ENCODE data around the gene STK17A.
"Not testable (repeated sequence)": the region's sequence is repeated elsewhere in the genome, so short reads cannot be mapped to it uniquely, and the experiment has no call there.

STK17A gene

GRCh38 chr7:43624156-43624555, 41.2 kb downstream of the STK17A start:
- Histone ChIP-seq H3K36me3 (ENCODE audit: insufficient read depth, low read length) (peaks cover 97% of the 10 kb centered on the region), H2AFZ (ENCODE audit: low read depth, low read length) (no peak overlapping the region), H3K79me2 (ENCODE audit: insufficient read depth, low read length) (peaks cover 95% of the 10 kb centered on the region), H3K27me3 (ENCODE audit: insufficient read depth, low read length, poor library complexity) (no peaks in the 10 kb centered on the region), H3K4me3 (ENCODE audit: low read depth in 1 of 2, low read length in 2 of 2) (no peak overlapping the region), H3K27ac (ENCODE audit: low read length) (no peak overlapping the region), H3K9ac (ENCODE audit: low read depth, low read length) (no peak overlapping the region), H3K4me1 (ENCODE audit: insufficient read depth, low read length) (no peaks in the 10 kb centered on the region), H4K20me1 (ENCODE audit: insufficient read depth, low read length) (peaks cover 52% of the 10 kb centered on the region), H3K9me3 (ENCODE audit: insufficient read depth, low read length, severe bottlenecking) (no peaks in the 10 kb centered on the region), H3K4me2 (ENCODE audit: insufficient read depth, low read length) (no peak overlapping the region)
- ATAC-seq (ENCODE audit: insufficient read depth, low read depth) (no peak), DNase-seq (no peak)
- TF ChIP-seq EZH2 (IDR thresholded peaks at IDR 0.05; ENCODE audit: borderline replicate concordance, low read depth, low read length, severe bottlenecking) (no peak), CTCF (IDR thresholded peaks at IDR 0.05; ENCODE audit: borderline replicate concordance, extremely low read depth, low read length, poor library complexity, severe bottlenecking) (no peak)

- no peak overlapping the region for H3K27ac ChIP-seq (ENCODE audit: low read length)
- H2AFZ ChIP-seq (ENCODE audit: low read depth, low read length): no peak overlapping the region
- H3K4me3 ChIP-seq (ENCODE audit: low read depth in 1 of 2, low read length in 2 of 2): no peak overlapping the region
- H3K4me2 ChIP-seq (ENCODE audit: insufficient read depth, low read length): no peak overlapping the region
- DNase-seq (no peak), ATAC-seq (ENCODE audit: insufficient read depth, low read depth) (peak; percentile 71)
- no peaks in the 10 kb centered on the region for H3K9me3 ChIP-seq (ENCODE audit: insufficient read depth, low read length, severe bottlenecking)
- H3K27me3 ChIP-seq (ENCODE audit: insufficient read depth, low read length, poor library complexity): no peaks in the 10 kb centered on the region
- H3K79me2 ChIP-seq (ENCODE audit: insufficient read depth, low read length): peaks cover 95% of the 10 kb centered on the region
- TF ChIP-seq CTCF (IDR thresholded peaks at IDR 0.05; ENCODE audit: borderline replicate concordance, extremely low read depth, low read length, poor library complexity, severe bottlenecking): no peak
- peaks cover 46% of the 10 kb centered on the region for H4K20me1 ChIP-seq (ENCODE audit: insufficient read depth, low read length)
- H3K4me1 ChIP-seq (ENCODE audit: insufficient read depth, low read length): no peaks in the 10 kb centered on the region
- peaks cover 97% of the 10 kb centered on the region for H3K36me3 ChIP-seq (ENCODE audit: insufficient read depth, low read length)
- H3K9ac ChIP-seq (ENCODE audit: low read depth, low read length): no peak overlapping the region
These were observed 42.5 kb downstream of the STK17A start for GRCh38 chr7:43625453-43625852.

- H3K79me2 ChIP-seq (ENCODE audit: insufficient read depth, low read length): peaks cover 96% of the 10 kb centered on the region
- no peaks in the 10 kb centered on the region for H3K4me1 ChIP-seq (ENCODE audit: insufficient read depth, low read length)
- DNase-seq (no peak), ATAC-seq (ENCODE audit: insufficient read depth, low read depth) (peak; percentile 26; the same call in 1 of the 3 replicates)
- no peak overlapping the region for H3K4me2 ChIP-seq (ENCODE audit: insufficient read depth, low read length)
- H3K9ac ChIP-seq (ENCODE audit: low read depth, low read length): no peak overlapping the region
- peaks cover 97% of the 10 kb centered on the region for H3K36me3 ChIP-seq (ENCODE audit: insufficient read depth, low read length)
- no peaks in the 10 kb centered on the region for H3K9me3 ChIP-seq (ENCODE audit: insufficient read depth, low read length, severe bottlenecking)
- no peak overlapping the region for H2AFZ ChIP-seq (ENCODE audit: low read depth, low read length)
- no peak overlapping the region for H3K27ac ChIP-seq (ENCODE audit: low read length)
- no peak overlapping the region for H3K4me3 ChIP-seq (ENCODE audit: low read depth in 1 of 2, low read length in 2 of 2)
- H4K20me1 ChIP-seq (ENCODE audit: insufficient read depth, low read length): peaks cover 43% of the 10 kb centered on the region
- no peak for TF ChIP-seq CTCF (IDR thresholded peaks at IDR 0.05; ENCODE audit: borderline replicate concordance, extremely low read depth, low read length, poor library complexity, severe bottlenecking)
- TF ChIP-seq EZH2 (IDR thresholded peaks at IDR 0.05; ENCODE audit: borderline replicate concordance, low read depth, low read length, severe bottlenecking): no peak
- H3K27me3 ChIP-seq (ENCODE audit: insufficient read depth, low read length, poor library complexity): no peaks in the 10 kb centered on the region
These were observed 43.1 kb downstream of the STK17A start for GRCh38 chr7:43625980-43626379.

- ATAC-seq (ENCODE audit: insufficient read depth, low read depth) (no peak), DNase-seq (no peak)
- no peaks in the 10 kb centered on the region for H3K9me3 ChIP-seq (ENCODE audit: insufficient read depth, low read length, severe bottlenecking)
- no peak overlapping the region for H2AFZ ChIP-seq (ENCODE audit: low read depth, low read length)
- no peak overlapping the region for H3K4me3 ChIP-seq (ENCODE audit: low read depth in 1 of 2, low read length in 2 of 2)
- no peaks in the 10 kb centered on the region for H3K4me1 ChIP-seq (ENCODE audit: insufficient read depth, low read length)
- no peak overlapping the region for H3K27ac ChIP-seq (ENCODE audit: low read length)
- H3K27me3 ChIP-seq (ENCODE audit: insufficient read depth, low read length, poor library complexity): no peaks in the 10 kb centered on the region
- TF ChIP-seq EZH2 (IDR thresholded peaks at IDR 0.05; ENCODE audit: borderline replicate concordance, low read depth, low read length, severe bottlenecking): no peak
- no peak for TF ChIP-seq CTCF (IDR thresholded peaks at IDR 0.05; ENCODE audit: borderline replicate concordance, extremely low read depth, low read length, poor library complexity, severe bottlenecking)
- H3K36me3 ChIP-seq (ENCODE audit: insufficient read depth, low read length): peaks cover 98% of the 10 kb centered on the region
- peaks cover 96% of the 10 kb centered on the region for H3K79me2 ChIP-seq (ENCODE audit: insufficient read depth, low read length)
- peaks cover 40% of the 10 kb centered on the region for H4K20me1 ChIP-seq (ENCODE audit: insufficient read depth, low read length)
- H3K4me2 ChIP-seq (ENCODE audit: insufficient read depth, low read length): no peak overlapping the region
- no peak overlapping the region for H3K9ac ChIP-seq (ENCODE audit: low read depth, low read length)
These were observed 43.8 kb downstream of the STK17A start for GRCh38 chr7:43626695-43627094.

- not testable (repeated sequence) for H3K4me2 ChIP-seq (ENCODE audit: insufficient read depth, low read length); H3K27ac ChIP-seq (ENCODE audit: low read length); H3K27me3 ChIP-seq (ENCODE audit: insufficient read depth, low read length, poor library complexity); H3K4me1 ChIP-seq (ENCODE audit: insufficient read depth, low read length); H3K9me3 ChIP-seq (ENCODE audit: insufficient read depth, low read length, severe bottlenecking); H3K4me3 ChIP-seq (ENCODE audit: low read depth in 1 of 2, low read length in 2 of 2); DNase-seq; ATAC-seq (ENCODE audit: insufficient read depth, low read depth); H2AFZ ChIP-seq (ENCODE audit: low read depth, low read length); H3K9ac ChIP-seq (ENCODE audit: low read depth, low read length)
- Histone ChIP-seq H3K79me2 (ENCODE audit: insufficient read depth, low read length) (peaks cover 96% of the 10 kb centered on the region), H4K20me1 (ENCODE audit: insufficient read depth, low read length) (peaks cover 40% of the 10 kb centered on the region), H3K36me3 (ENCODE audit: insufficient read depth, low read length) (peaks cover 98% of the 10 kb centered on the region)
These were observed 44.9 kb downstream of the STK17A start for GRCh38 chr7:43627798-43628197.
